Endothelial cell of umbilical vein (primary cell): ENCODE results near the gene ZSWIM2. TPM values are rescaled to one million over a fixed set of nuclear protein-coding genes. Genes with fewer than 3 reads are reported as not detected.

Experiments used
- BruUV-seq: library from RNA; stranded (reverse); fragments of 400-500 nt; replicated peaks from 2 replicates; lab custom pipeline; 2021; lab: Mats Ljungman, UMichigan
- CTCF ChIA-PET: fragments of 300-600, 350-600 bp; sonication (Branson Sonifier 250); formaldehyde crosslinking; loops from one replicate; lab custom pipeline; 2021; ENCODE audit warnings: antibody characterized with exemption, inconsistent platforms; lab: Charles Lee
- POLR2A ChIA-PET: fragments of 300-600, 350-600 bp; sonication (Branson Sonifier 250); formaldehyde crosslinking; loops from one replicate; lab custom pipeline; 2021; ENCODE audit warnings: antibody characterized with exemption, inconsistent platforms; lab: Charles Lee
- DNase-seq: peaks from one replicate; pipeline ENCODE4 v3.0.0-alpha.2; 2011; ENCODE audit warnings: low read depth, low spot score
- FAIRE-seq: peaks from 2 replicates; lab custom pipeline; 2011; peaks lifted over from hg19 to GRCh38; lab: Jason Lieb, UNC
- H2AFZ ChIP-seq: 2 replicates; pipeline ENCODE4 v1.6.0; 2012; ENCODE audit warnings: low read depth, low read length, control low read depth, inconsistent platforms
- H3K27ac ChIP-seq: 2 replicates; pipeline ENCODE4 v1.5.1; 2011; ENCODE audit warnings: low read depth, mild to moderate bottlenecking, control low read depth, low read length, moderate library complexity; ENCODE audit not compliant: insufficient read depth
- H3K27me3 ChIP-seq, 2 experiments: 2 replicates each; pipeline versions ENCODE4 v1.6.0 to v1.6.1; 2011; ENCODE audit warnings: low read length in 2 of 2, mixed read lengths in 1 of 2; ENCODE audit not compliant: control insufficient read depth in 2 of 2, insufficient read depth in 2 of 2
- H3K36me3 ChIP-seq, 2 experiments: 2 replicates in 1 of 2; 3 replicates in 1 of 2; pipeline ENCODE4 v1.5.1; 2011; ENCODE audit warnings: low read length in 2 of 2, mild to moderate bottlenecking in 1 of 2, moderate library complexity in 1 of 2; ENCODE audit not compliant: control insufficient read depth in 2 of 2, insufficient read depth in 2 of 2; ENCODE audit errors: extremely low read depth in 1 of 2
- H3K4me1 ChIP-seq: 3 replicates; pipeline ENCODE4 v1.5.1; 2011; ENCODE audit warnings: mild to moderate bottlenecking, low read length; ENCODE audit not compliant: control insufficient read depth, insufficient read depth; ENCODE audit errors: extremely low read depth
- H3K4me2 ChIP-seq: 2 replicates; pipeline ENCODE4 v1.6.1; 2011; ENCODE audit warnings: low read length, control low read depth, mixed read lengths; ENCODE audit not compliant: insufficient read depth
- H3K4me3 ChIP-seq, 3 experiments: fragments of 200-600 bp in 1 of 3; sonication (generic), shearing (Covaris generic) in 1 of 3; replicated peaks in 1 of 3; 2 replicates each; pipeline ENCODE4 v1.5.1; 2011 to 2016; ENCODE audit warnings: control low read depth in 3 of 3, low read length in 3 of 3, mild to moderate bottlenecking in 2 of 3, inconsistent platforms in 1 of 3, low read depth in 1 of 3, moderate library complexity in 1 of 3; ENCODE audit not compliant: insufficient read depth in 1 of 3
- H3K79me2 ChIP-seq: 2 replicates; pipeline ENCODE4 v1.6.0; 2012; ENCODE audit warnings: low read length, inconsistent platforms; ENCODE audit not compliant: control insufficient read depth, insufficient read depth
- H3K9ac ChIP-seq: replicated peaks from 2 replicates; pipeline ENCODE3; 2011; ENCODE audit warnings: low read length, control low read depth; ENCODE audit not compliant: insufficient read depth; ENCODE audit errors: extremely low read depth
- H3K9me1 ChIP-seq: replicated peaks from 3 replicates; pipeline ENCODE4 v1.6.0; 2011; ENCODE audit warnings: mild to moderate bottlenecking, low read length; ENCODE audit not compliant: control insufficient read depth, insufficient read depth; ENCODE audit errors: extremely low read depth
- H3K9me3 ChIP-seq: replicated peaks from 2 replicates; pipeline ENCODE4 v1.5.1; 2012; ENCODE audit warnings: low read length, inconsistent platforms; ENCODE audit not compliant: control insufficient read depth, insufficient read depth
- H4K20me1 ChIP-seq: replicated peaks from 2 replicates; pipeline ENCODE3; 2011; ENCODE audit warnings: mild to moderate bottlenecking, low read length; ENCODE audit not compliant: control insufficient read depth, insufficient read depth; ENCODE audit errors: extremely low read depth
- EZH2 ChIP-seq: IDR thresholded peaks from 2 replicates; pipeline ENCODE4 v1.6.1; 2012; ENCODE audit warnings: borderline replicate concordance, low read depth, mild to moderate bottlenecking, moderate library complexity, low read length, inconsistent platforms; ENCODE audit not compliant: severe bottlenecking
- FOS ChIP-seq: IDR thresholded peaks from 2 replicates; pipeline ENCODE4 v1.6.1; 2011; ENCODE audit warnings: mild to moderate bottlenecking, low read length, moderate library complexity, borderline replicate concordance; ENCODE audit not compliant: insufficient read depth
- GATA2 ChIP-seq: IDR thresholded peaks from 2 replicates; pipeline ENCODE4 v1.7.0; 2011; ENCODE audit warnings: low read depth, mild to moderate bottlenecking, moderate library complexity, mixed read lengths, low read length; ENCODE audit not compliant: insufficient read length, insufficient read depth
- JUN ChIP-seq: IDR thresholded peaks from 2 replicates; pipeline ENCODE4 v1.6.1; 2011; ENCODE audit warnings: borderline replicate concordance, low read depth; ENCODE audit not compliant: insufficient read length, insufficient read depth
- MYC ChIP-seq: IDR thresholded peaks from one replicate; pipeline ENCODE4 v1.6.1; 2011; ENCODE audit warnings: mild to moderate bottlenecking, low read depth, low read length
- POLR2A ChIP-seq: IDR thresholded peaks from 2 replicates; pipeline ENCODE4 v1.6.1; 2012; ENCODE audit warnings: low read depth, mild to moderate bottlenecking, control low read depth, low read length
- POLR2AphosphoS5 ChIP-seq: IDR thresholded peaks from 2 replicates; pipeline ENCODE4 v1.6.1; 2012; ENCODE audit warnings: low read depth, mild to moderate bottlenecking, control low read depth, low read length, moderate library complexity; ENCODE audit not compliant: insufficient read depth
- dilution Hi-C: fragments of 300-500 bp; cut with MboI; formaldehyde crosslinking; loops from one replicate; pipeline ENCODE4 v1.15.0; 2019; ENCODE audit warnings: low sequenced_read_pairs; ENCODE audit not compliant: extremely low pct_ligation_motif_present
- intact Hi-C: fragments of 100-400 bp; cut with micrococcal nuclease; formaldehyde crosslinking; loops from one replicate; pipeline ENCODE4 v1.10.0; 2022
- polyA plus RNA-seq, 4 experiments: library from polyadenylated mRNA; depleted of rRNA in 3 of 4; stranded (reverse) in 3 of 4; unstranded in 1 of 4; fragments of >200 nt; gene quantifications; 2 replicates each; pipeline versions ENCODE4 v1.2.1 to v1.2.3, GENCODE V29; 2011 to 2012; ENCODE audit warnings: missing spikeins in 1 of 4
- total RNA-seq: library from RNA; stranded (reverse); gene quantifications from 2 replicates; pipeline ENCODE4 v1.2.3, GENCODE V29; 2021
- TF ChIP-seq, protein P1 (sequence below): IDR thresholded peaks from 2 replicates; pipeline ENCODE4 v1.6.1; 2011; ENCODE audit not compliant: insufficient read depth, insufficient read length
- TF ChIP-seq, protein P2 (sequence below), 2 donors: IDR thresholded peaks; 1 replicate in 1 of 2; 2 replicates in 1 of 2; pipeline ENCODE4 v1.5.1; 2011; ENCODE audit warnings: low read length in 2 of 2, mild to moderate bottlenecking in 2 of 2, moderate library complexity in 2 of 2, control low read depth in 1 of 2, inconsistent platforms in 1 of 2, low read depth in 1 of 2; ENCODE audit not compliant: insufficient read depth in 1 of 2; ENCODE audit errors: extremely low read depth in 1 of 2

ZSWIM2 gene
- total and polyA plus RNA-seq, 2 donors (not counting 3 experiments of a cell fraction or from before 2014, with no cell fraction given), result not detected

GRCh38 chr2:186784930-186785329 lies 64.0 kb downstream of the ZSWIM2 start:
- Histone ChIP-seq H2AFZ (no peak overlapping the region), H4K20me1 (no peaks in the 10 kb centered on the region), H3K4me1 (no peaks in the 10 kb centered on the region), H3K9me3 (no peaks in the 10 kb centered on the region), H3K36me3 (no peaks in the 10 kb centered on the region), H3K27me3 (peaks cover 2 to 4% of the 10 kb centered on the region in 2 experiments), H3K9ac (no peak overlapping the region), H3K9me1 (no peaks in the 10 kb centered on the region), H3K4me3 (no peak overlapping the region), H3K79me2 (no peaks in the 10 kb centered on the region), H3K4me2 (no peak overlapping the region), H3K27ac (no peak overlapping the region)
- FAIRE-seq (no peak), DNase-seq (no peak)
- ChIA-PET POLR2A (no interaction called here), CTCF (no interaction called here)
- intact Hi-C loops, result loop anchor here (10.0 kb wide), 1 partner anchor 280 kb away; no protein-coding TSS in a partner anchor
- TF ChIP-seq POLR2AphosphoS5 (no peak), FOS (no peak), MYC (no peak), JUN (no peak), POLR2A (no peak), GATA2 (no peak), EZH2 (no peak)
- TF ChIP-seq, protein P1, sequence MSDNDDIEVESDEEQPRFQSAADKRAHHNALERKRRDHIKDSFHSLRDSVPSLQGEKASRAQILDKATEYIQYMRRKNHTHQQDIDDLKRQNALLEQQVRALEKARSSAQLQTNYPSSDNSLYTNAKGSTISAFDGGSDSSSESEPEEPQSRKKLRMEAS, result no peak
- TF ChIP-seq, protein P2, sequence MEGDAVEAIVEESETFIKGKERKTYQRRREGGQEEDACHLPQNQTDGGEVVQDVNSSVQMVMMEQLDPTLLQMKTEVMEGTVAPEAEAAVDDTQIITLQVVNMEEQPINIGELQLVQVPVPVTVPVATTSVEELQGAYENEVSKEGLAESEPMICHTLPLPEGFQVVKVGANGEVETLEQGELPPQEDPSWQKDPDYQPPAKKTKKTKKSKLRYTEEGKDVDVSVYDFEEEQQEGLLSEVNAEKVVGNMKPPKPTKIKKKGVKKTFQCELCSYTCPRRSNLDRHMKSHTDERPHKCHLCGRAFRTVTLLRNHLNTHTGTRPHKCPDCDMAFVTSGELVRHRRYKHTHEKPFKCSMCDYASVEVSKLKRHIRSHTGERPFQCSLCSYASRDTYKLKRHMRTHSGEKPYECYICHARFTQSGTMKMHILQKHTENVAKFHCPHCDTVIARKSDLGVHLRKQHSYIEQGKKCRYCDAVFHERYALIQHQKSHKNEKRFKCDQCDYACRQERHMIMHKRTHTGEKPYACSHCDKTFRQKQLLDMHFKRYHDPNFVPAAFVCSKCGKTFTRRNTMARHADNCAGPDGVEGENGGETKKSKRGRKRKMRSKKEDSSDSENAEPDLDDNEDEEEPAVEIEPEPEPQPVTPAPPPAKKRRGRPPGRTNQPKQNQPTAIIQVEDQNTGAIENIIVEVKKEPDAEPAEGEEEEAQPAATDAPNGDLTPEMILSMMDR (IDR thresholded peaks at IDR 0.05; ENCODE audit: extremely low read depth in 1 of 2, insufficient read depth in 1 of 2, low read depth in 1 of 2, low read length in 2 of 2), result no peak
- dilution Hi-C loops, result no loop called here
- BruUV-seq, result no TSS peak
